K562 (cell line): ENCODE data around the gene WLS. TPM values are rescaled to one million over a fixed set of nuclear protein-coding genes. Genes with fewer than 3 reads are reported as not detected.

Experiments
- ATAC-seq: fragments of 200-7000 bp; cut with Tn5 transposase; 3 replicates; pipeline ENCODE4 v1.9.1; 2020; ENCODE audit warnings: moderate library complexity
- BruUV-seq: library from RNA; stranded (reverse); fragments of 400-500 nt; replicated peaks from 2 replicates; lab custom pipeline; 2021; lab: Mats Ljungman, UMichigan
- CTCF ChIA-PET: fragments of 300-600 bp; formaldehyde crosslinking; extraction: SDS; loops from one replicate; lab custom pipeline; 2021; ENCODE audit warnings: low intra/inter-chr PET ratio; lab: Yijun Ruan, JAX
- POLR2A ChIA-PET: fragments of 300-600, 350-650 bp; sonication (Branson Sonifier 250); formaldehyde crosslinking; extraction: SDS; loops from one replicate; lab custom pipeline; 2021; ENCODE audit warnings: antibody characterized with exemption, inconsistent platforms; lab: Yijun Ruan, JAX
- DNase-seq, 4 experiments: peaks; one replicate each; pipeline versions ENCODE4 v3.0.0 to v3.0.0-alpha.2; 2011 to 2018; ENCODE audit warnings: low spot score in 3 of 4, mixed read lengths in 3 of 4; ENCODE audit errors: extremely low read depth in 1 of 4
- FAIRE-seq: peaks from 2 replicates; lab custom pipeline; 2011; peaks lifted over from hg19 to GRCh38; lab: Jason Lieb, UNC
- H2AFZ ChIP-seq: 2 replicates; pipeline ENCODE4 v1.6.0; 2011; ENCODE audit warnings: low read depth, low read length, control low read depth, inconsistent platforms
- H3K27ac ChIP-seq: fragments of 200-600 bp; 3 replicates; pipeline ENCODE4 v1.8.0; 2011; ENCODE audit warnings: low read depth, mild to moderate bottlenecking, control low read depth, inconsistent platforms, low read length, moderate library complexity, mixed read lengths; ENCODE audit errors: extremely low read depth
- H3K27me3 ChIP-seq, 2 experiments: fragments of 300-600 bp in 1 of 2; 2 replicates in 1 of 2; 3 replicates in 1 of 2; pipeline versions ENCODE4 v1.6.0 to v1.8.0; 2011; ENCODE audit warnings: inconsistent platforms in 2 of 2, low read length in 2 of 2, mild to moderate bottlenecking in 1 of 2, mixed read lengths in 1 of 2, moderate library complexity in 1 of 2; ENCODE audit not compliant: control insufficient read depth in 2 of 2, insufficient read depth in 2 of 2
- H3K36me3 ChIP-seq: fragments of 300-600 bp; 3 replicates; pipeline ENCODE4 v1.8.0; 2011; ENCODE audit warnings: mild to moderate bottlenecking, low read length, inconsistent platforms; ENCODE audit not compliant: control insufficient read depth, insufficient read depth
- H3K4me1 ChIP-seq, 2 experiments: fragments of 200-600 bp in 1 of 2; replicated peaks in 1 of 2; 2 replicates in 1 of 2; 3 replicates in 1 of 2; pipeline versions ENCODE4 v1.5.1 to v1.8.0; 2011; ENCODE audit warnings: inconsistent platforms in 2 of 2, low read length in 2 of 2, mild to moderate bottlenecking in 1 of 2, mixed read lengths in 1 of 2, moderate library complexity in 1 of 2; ENCODE audit not compliant: control insufficient read depth in 2 of 2, insufficient read depth in 2 of 2
- H3K4me2 ChIP-seq: 2 replicates; pipeline ENCODE4 v1.6.1; 2011; ENCODE audit warnings: low read length, control low read depth, inconsistent platforms, mixed read lengths; ENCODE audit not compliant: insufficient read depth
- H3K4me3 ChIP-seq: fragments of 200-600 bp; sonication (generic), shearing (Covaris generic); 2 replicates; pipeline ENCODE4 v1.5.1; 2016; ENCODE audit warnings: control low read depth, inconsistent platforms
- H3K79me2 ChIP-seq: fragments of 200-600 bp; 3 replicates; pipeline ENCODE4 v1.8.0; 2011; ENCODE audit warnings: low read length, inconsistent platforms; ENCODE audit not compliant: control insufficient read depth, insufficient read depth
- H3K9ac ChIP-seq, 2 experiments: 2 replicates each; pipeline versions ENCODE4 v1.6.0 to v1.6.1; 2011; ENCODE audit warnings: low read depth in 2 of 2, low read length in 2 of 2, control low read depth in 1 of 2, inconsistent platforms in 1 of 2, mild to moderate bottlenecking in 1 of 2, mixed read lengths in 1 of 2; ENCODE audit not compliant: insufficient read depth in 1 of 2
- H3K9me1 ChIP-seq: one replicate; pipeline ENCODE4 v1.6.0; 2011; ENCODE audit warnings: inconsistent platforms, mild to moderate bottlenecking, low read length, moderate library complexity; ENCODE audit not compliant: control insufficient read depth, insufficient read depth
- H3K9me3 ChIP-seq: replicated peaks from 2 replicates; pipeline ENCODE4 v1.5.1; 2011; ENCODE audit warnings: low read depth, low read length, inconsistent platforms; ENCODE audit not compliant: control insufficient read depth, insufficient read depth
- H4K20me1 ChIP-seq: replicated peaks from 2 replicates; pipeline ENCODE4 v1.6.1; 2011; ENCODE audit warnings: low read length, inconsistent platforms, mixed read lengths; ENCODE audit not compliant: control insufficient read depth, insufficient read depth
- PHB2 ChIP-seq: fragments of 450-650 bp; IDR thresholded peaks from 2 replicates; pipeline ENCODE4 v1.6.1; 2017; ENCODE audit warnings: low read depth
- PTTG1 ChIP-seq: fragments of 450-650 bp; IDR thresholded peaks from 2 replicates; pipeline ENCODE4 v1.6.1; 2016; ENCODE audit warnings: low read depth, mild to moderate bottlenecking, missing genetic modification characterization, missing compliant biosample characterization
- ZNF121 ChIP-seq: sonication (generic); formaldehyde crosslinking; conservative IDR thresholded peaks from 2 replicates; pipeline ENCODE4 v1.8.0; 2022; ENCODE audit warnings: missing genetic modification reagents
- ZNF431 ChIP-seq: sonication (generic); formaldehyde crosslinking; IDR thresholded peaks from 2 replicates; pipeline ENCODE4 v1.8.0; 2022; ENCODE audit warnings: mild to moderate bottlenecking, missing genetic modification reagents
- ZNF511 ChIP-seq: sonication (generic); formaldehyde crosslinking; IDR thresholded peaks from 2 replicates; pipeline ENCODE4 v1.8.0; 2022; ENCODE audit warnings: mild to moderate bottlenecking, missing genetic modification reagents
- ZNF586 ChIP-seq: fragments of 450-650 bp; formaldehyde crosslinking; conservative IDR thresholded peaks from 2 replicates; pipeline ENCODE4 v1.4.0; 2020; ENCODE audit warnings: mild to moderate bottlenecking, moderate library complexity
- WGBS: fragments of 100-300 bp; shearing (Covaris generic); methylation state at CpG from one replicate; pipeline ENCODE4 v1.1.6; 2016; ENCODE audit warnings: low coverage, mixed read lengths; ENCODE audit not compliant: insufficient coverage; ENCODE audit errors: missing lambda C conversion rate; 5-methylcytosine and 5-hydroxymethylcytosine counted together
- in situ Hi-C: fragments of 300-500 bp; cut with MboI; formaldehyde crosslinking; loops from 4 replicates; pipeline ENCODE4 v1.15.0; 2018; ENCODE audit warnings: inconsistent platforms, mixed read lengths
- intact Hi-C: fragments of 100-400 bp; cut with micrococcal nuclease; formaldehyde crosslinking; loops from 2 replicates; pipeline ENCODE4 v1.14.2; 2022
- polyA plus RNA-seq, 8 experiments: library from polyadenylated mRNA; depleted of rRNA in 4 of 8; stranded (reverse) in 5 of 8; unstranded in 3 of 8; fragments of >200 nt; fragmentation: Nextera tagmentation in 2 of 8; fragmentation: Illumina TruSeq in 1 of 8; extraction: Ambion mirVana in 2 of 8; extraction: Trizol in 1 of 8; gene quantifications; 2 replicates each; pipeline versions ENCODE4 v1.2.1 to v1.2.3, GENCODE V29; 2011 to 2014; ENCODE audit warnings: inconsistent platforms in 1 of 8, missing spikeins in 1 of 8
- total RNA-seq, 7 experiments: library from RNA; depleted of rRNA in 6 of 7; stranded (reverse); fragments of >200 nt in 6 of 7; fragmentation: Illumina TruSeq in 2 of 7; extraction: Trizol in 2 of 7; gene quantifications; 2 replicates each; pipeline versions ENCODE4 v1.2.1 to v1.2.3, GENCODE V29; 2011 to 2021; ENCODE audit warnings: low replicate concordance in 1 of 7
- TF ChIP-seq, protein P1 (sequence below): sonication (generic); formaldehyde crosslinking; IDR thresholded peaks from 2 replicates; pipeline ENCODE4 v1.8.0; 2022; ENCODE audit warnings: mild to moderate bottlenecking, low read depth, missing genetic modification reagents

Gene WLS
- total and polyA plus RNA-seq, 9 of the 15 experiments (the other 6 are each of a cell fraction or from before 2014, with no cell fraction given) = 0.47 TPM; not detected in 8

GRCh38 chr1:68103011-68103545, 129.2 kb downstream of the WLS start:
- no peaks in the 10 kb centered on the region for H4K20me1 ChIP-seq
- H3K4me3 ChIP-seq = no peak overlapping the region
- no peaks in the 10 kb centered on the region for H3K36me3 ChIP-seq
- H3K27ac ChIP-seq = no peak overlapping the region
- H3K79me2 ChIP-seq = no peaks in the 10 kb centered on the region
- BruUV-seq = no TSS peak
- TF ChIP-seq ZNF511 = no peak
- no peak for TF ChIP-seq ZNF121
- TF ChIP-seq, protein P1, sequence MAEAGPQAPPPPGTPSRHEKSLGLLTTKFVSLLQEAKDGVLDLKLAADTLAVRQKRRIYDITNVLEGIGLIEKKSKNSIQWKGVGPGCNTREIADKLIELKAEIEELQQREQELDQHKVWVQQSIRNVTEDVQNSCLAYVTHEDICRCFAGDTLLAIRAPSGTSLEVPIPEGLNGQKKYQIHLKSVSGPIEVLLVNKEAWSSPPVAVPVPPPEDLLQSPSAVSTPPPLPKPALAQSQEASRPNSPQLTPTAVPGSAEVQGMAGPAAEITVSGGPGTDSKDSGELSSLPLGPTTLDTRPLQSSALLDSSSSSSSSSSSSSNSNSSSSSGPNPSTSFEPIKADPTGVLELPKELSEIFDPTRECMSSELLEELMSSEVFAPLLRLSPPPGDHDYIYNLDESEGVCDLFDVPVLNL (CRISPR knock-in tag) = no peak
- no peak for TF ChIP-seq ZNF586
- TF ChIP-seq PHB2 = no peak
- no peak for TF ChIP-seq ZNF431 (CRISPR knock-in tag)
- TF ChIP-seq PTTG1 (tag) = no peak
- TF ChIP-seq, all 486 proteins: peak for 0
- POLR2A ChIA-PET = interaction anchor here (1.4 kb wide), 1 partner anchor 8 kb away, joined by 3 read pairs; no protein-coding TSS in a partner anchor
- WGBS = 0% methylated on average over 5 of the region's 5 CpGs
- no peaks in the 10 kb centered on the region for H3K9me1 ChIP-seq
- intact Hi-C loops (no loop called here), in situ Hi-C loops (loop anchor here (25.0 kb wide), 2 partner anchors 566 to 1634 kb away; no protein-coding TSS in a partner anchor)
- CTCF ChIA-PET = no interaction called here
- no peaks in the 10 kb centered on the region for H3K9me3 ChIP-seq
- DNase-seq (no peak), ATAC-seq (no peak), FAIRE-seq (no peak)
- no peak overlapping the region for H3K9ac ChIP-seq
- no peak overlapping the region for H2AFZ ChIP-seq
- no peak overlapping the region for H3K4me2 ChIP-seq
- H3K27me3 ChIP-seq = peaks cover 0 to 5% of the 10 kb centered on the region in 2 experiments; a peak in 1 of 5 replicates
- no peaks in the 10 kb centered on the region for H3K4me1 ChIP-seq
